NCI-H128 (cell line): ENCODE data around the gene KRTAP5-8.
"Not testable (repeated sequence)": the region's sequence is repeated elsewhere in the genome, so short reads cannot be mapped to it uniquely, and the experiment has no call there.

Source experiments
- DNase-seq: peaks from one replicate; lab custom pipeline; 2025; ENCODE audit not compliant: unreplicated experiment; lab: John Stamatoyannopoulos, UW

The KRTAP5-8 gene, protein sequence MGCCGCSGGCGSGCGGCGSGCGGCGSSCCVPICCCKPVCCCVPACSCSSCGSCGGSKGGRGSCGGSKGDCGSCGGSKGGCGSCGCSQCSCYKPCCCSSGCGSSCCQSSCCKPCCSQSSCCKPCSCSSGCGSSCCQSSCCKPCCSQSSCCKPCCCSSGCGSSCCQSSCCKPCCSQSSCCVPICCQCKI

GRCh38 chr11:71537977-71538665 lies at the start of gene KRTAP5-8:
Gene KRTAP5-8, plus strand, starts transcription at chr11:71538025. Its CDS starts 31 bp downstream, at chr11:71538056.
- DNase-seq, result not testable (repeated sequence)

GRCh38 chr11:71488681-71489270 lies 49.0 kb upstream of the KRTAP5-8 start:
- no peak for DNase-seq

DNA sequence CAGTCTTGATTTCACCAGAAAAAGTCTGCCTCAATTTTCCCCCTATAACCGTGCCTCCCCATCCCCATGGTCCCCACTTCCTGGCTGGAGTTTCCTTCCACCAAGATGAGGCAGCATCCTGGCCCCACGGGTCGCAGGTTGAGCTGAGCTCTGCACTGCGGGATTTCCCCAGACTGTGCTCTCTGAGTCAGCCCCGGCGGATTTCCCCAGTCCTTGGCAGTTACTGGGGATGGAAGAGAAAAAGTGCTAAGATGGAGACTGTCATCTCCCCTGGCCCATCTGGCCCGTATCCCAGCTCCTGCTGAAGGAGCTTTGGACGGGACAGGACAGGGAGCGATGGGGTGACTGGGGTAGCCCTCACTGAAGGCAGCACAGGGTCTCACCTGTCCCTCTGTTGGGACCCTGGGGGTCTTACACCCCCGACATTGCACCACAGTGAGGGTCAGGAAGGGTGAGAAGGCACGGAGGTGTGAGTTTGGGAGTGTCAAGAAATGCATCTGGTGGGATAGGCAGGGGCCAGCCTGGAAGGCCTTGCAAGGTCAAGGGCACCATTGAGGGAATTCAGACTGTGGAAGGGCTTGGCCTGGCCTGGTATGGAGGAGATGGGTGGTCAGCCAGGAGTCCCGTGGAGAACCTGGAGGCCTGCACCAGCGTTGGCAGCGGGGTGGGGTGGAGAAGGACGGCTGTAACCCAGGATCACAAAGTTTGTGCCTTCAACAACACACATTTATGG lies 48.3 kb upstream of the KRTAP5-8 start:
- DNase-seq, result no peak

GRCh38 chr11:71490044-71490730 lies 47.6 kb upstream of the KRTAP5-8 start:
- no peak for DNase-seq

- DNase-seq, result no peak
These were observed 47.0 kb upstream of the KRTAP5-8 start for GRCh38 chr11:71490731-71491390.

GRCh38 chr11:71491531-71491930 lies 46.3 kb upstream of the KRTAP5-8 start:
- no peak for DNase-seq

GRCh38 chr11:71491940-71492339 lies 45.9 kb upstream of the KRTAP5-8 start:
- DNase-seq, result no peak

- DNase-seq, result no peak
These were observed 42.3 kb upstream of the KRTAP5-8 start for GRCh38 chr11:71495286-71496230.

GRCh38 chr11:71496421-71496820 lies 41.4 kb upstream of the KRTAP5-8 start:
- DNase-seq, result no peak

DNA sequence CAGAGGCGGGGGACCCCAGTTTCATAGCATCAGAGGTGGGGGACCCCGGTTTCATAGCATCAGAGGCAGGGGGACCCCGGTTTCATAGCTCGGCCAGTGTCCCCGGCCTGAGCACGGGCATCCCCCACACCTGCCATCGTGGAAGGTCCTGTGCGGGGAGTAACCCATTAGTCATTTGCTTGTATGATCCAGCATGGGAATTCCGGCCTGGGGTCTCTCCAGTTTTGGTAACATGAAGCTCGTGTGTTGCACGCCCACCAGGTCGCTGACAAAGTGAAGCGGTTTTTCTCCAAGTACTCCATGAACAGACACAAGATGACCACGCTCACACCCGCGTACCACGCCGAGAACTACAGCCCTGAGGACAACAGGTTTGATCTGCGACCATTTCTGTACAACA lies 39.7 kb upstream of the KRTAP5-8 start:
- no peak for DNase-seq

DNA sequence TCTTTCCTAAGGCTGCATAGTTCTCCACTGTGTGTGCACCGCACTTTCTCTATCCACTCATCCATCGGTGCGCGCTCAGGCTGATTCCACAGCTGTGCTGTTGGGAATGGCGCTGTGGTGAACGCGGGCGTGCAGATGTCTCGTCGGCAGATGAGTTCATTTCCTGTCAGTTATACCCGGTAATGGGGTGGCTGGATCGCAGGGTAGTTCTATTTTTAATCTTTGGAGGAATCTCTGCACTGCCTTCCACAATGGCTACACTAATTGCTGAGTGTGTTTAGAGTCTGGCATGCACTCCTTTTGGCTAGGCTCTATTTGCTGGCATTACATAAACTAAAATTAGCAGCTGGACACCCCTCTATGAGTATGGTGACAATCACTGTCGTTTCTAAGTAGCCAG lies 38.7 kb upstream of the KRTAP5-8 start:
- DNase-seq, result no peak

DNA sequence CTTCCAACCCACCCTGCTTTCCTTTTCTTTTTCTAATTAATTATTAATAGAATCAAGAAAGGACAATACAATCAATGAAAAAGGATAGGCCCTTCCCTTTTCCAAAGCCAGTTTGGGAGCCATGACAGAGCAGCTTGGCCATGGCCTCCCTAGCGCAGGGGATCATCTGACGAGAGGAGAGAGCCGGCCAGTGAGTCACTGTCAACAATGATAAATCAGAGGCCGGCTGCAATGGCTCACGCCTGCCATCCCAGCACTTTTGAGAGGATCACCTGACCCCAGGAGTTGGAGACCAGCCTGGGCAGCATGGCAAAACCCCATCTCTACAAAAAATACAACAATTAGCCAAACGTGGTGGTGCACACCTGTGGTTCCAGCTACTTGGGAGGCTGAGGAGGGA lies 38.3 kb upstream of the KRTAP5-8 start:
- no peak for DNase-seq

- DNase-seq, result no peak
These were observed 37.2 kb upstream of the KRTAP5-8 start for GRCh38 chr11:71500601-71501021.

DNA sequence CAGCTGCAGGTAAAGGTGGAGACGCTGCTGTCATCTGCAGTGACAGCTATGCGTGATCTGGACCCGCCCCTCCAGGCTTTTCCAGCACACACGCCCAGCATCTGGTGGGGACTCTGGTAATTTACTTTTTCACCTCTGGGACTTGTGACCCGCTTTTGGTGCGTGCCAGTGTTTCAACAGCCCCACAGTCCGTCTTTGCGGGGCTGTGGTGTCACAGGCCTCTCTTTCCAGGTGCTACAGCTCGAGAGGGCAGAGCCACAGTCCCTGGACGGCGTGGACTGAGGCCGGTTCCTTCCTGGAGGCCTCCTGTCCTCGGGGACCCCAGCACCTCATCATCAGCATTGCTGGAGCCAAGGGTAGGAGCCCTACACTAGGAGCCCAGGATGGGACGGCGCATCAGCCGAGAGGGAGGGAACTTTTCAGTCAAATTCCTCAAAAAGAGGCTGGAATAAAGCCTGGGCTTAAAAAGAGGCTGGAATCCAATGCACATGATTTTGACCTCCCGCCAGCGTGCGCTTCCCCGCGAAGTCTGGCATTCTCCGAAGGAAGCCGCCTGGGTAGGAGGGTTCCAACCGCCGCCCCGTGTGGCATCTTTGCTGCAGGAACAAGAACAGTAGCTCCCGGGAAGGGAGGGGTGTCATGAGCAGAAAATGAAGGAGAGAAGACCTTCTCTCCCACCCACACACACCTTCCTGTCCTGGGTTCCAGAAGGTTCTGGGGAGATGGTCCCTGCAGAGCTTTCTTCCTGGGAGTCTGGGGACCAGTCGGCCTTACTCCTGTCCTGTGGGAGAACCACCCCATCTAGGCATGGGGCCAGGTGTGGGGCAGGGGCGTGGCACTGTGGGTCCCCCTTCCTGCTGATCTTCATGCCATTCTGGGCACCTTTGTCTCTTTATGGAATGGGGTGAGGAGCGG lies 36.5 kb upstream of the KRTAP5-8 start:
- no peak for DNase-seq

DNA sequence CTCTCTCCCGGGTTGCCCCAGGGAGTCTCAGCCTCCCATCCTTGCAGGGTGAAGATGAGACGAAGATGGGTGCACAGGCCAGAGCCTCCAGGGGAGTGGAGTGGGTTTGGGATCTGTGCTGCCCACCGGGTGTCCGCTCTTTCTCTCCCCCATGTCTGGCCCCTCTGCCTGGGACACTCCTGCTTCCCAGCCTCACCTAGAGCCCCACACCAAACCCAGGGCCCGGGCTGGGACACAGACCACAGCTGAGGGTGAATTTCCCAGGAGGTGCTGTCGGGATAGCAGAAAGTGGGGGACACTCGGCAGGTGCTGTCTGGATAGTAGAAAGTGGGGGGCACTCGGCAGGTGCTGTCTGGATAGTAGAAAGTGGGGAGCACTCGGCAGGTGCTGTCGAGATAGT lies 35.8 kb upstream of the KRTAP5-8 start:
- DNase-seq, result no peak

- no peak for DNase-seq
These were observed 34.9 kb upstream of the KRTAP5-8 start for GRCh38 chr11:71502871-71503435.

GRCh38 chr11:71504531-71504930 lies 33.3 kb upstream of the KRTAP5-8 start:
- peak; percentile 35 for DNase-seq

GRCh38 chr11:71505001-71505400 lies 32.8 kb upstream of the KRTAP5-8 start:
- no peak for DNase-seq
